22Rv1 (cell line): ENCODE data around the gene DCLK3.

Experiments
- H3K27ac ChIP-seq: fragments of 450-650 bp; 2 replicates; pipeline ENCODE4 v1.5.1; 2017
- ZFX ChIP-seq: fragments of 450-650 bp; IDR thresholded peaks from 2 replicates; pipeline ENCODE4 v1.6.1; 2017; ENCODE audit warnings: antibody characterized with exemption, borderline replicate concordance
- TF ChIP-seq, protein P1 (sequence below): fragments of 450-650 bp; IDR thresholded peaks from 2 replicates; pipeline ENCODE4 v1.5.1; 2017; ENCODE audit warnings: mild to moderate bottlenecking

DCLK3 gene

DNA sequence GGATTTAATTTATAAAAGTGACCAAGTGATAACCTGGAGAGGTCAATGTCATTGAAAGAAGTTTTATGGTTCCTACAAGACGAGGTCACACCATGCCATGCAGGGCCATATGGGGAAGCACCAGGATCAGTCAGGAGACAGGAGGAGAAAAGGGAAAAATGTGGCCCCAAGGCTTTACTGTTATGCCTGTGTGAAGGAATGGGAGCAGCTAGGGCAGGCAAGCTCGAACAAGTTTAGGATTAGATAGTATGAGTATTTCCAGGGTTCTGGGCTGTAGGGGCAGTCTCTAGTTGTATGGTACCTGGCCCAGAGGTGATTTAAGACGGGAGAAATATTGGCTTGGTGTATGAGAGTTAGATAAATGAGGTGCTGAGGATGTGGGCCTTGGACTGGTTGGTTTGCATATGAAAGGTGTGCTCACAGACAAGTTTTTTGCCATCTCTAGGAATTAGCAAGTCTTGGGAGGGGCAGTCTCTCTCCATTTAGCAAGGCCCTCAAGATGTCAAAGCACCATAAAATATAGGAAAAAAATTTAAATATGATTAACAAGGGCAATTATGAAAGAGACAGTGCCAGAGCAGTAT, 36.3 kb upstream of the DCLK3 start:
- no peak overlapping the region for H3K27ac ChIP-seq
- TF ChIP-seq ZFX = no peak
- TF ChIP-seq, protein P1, sequence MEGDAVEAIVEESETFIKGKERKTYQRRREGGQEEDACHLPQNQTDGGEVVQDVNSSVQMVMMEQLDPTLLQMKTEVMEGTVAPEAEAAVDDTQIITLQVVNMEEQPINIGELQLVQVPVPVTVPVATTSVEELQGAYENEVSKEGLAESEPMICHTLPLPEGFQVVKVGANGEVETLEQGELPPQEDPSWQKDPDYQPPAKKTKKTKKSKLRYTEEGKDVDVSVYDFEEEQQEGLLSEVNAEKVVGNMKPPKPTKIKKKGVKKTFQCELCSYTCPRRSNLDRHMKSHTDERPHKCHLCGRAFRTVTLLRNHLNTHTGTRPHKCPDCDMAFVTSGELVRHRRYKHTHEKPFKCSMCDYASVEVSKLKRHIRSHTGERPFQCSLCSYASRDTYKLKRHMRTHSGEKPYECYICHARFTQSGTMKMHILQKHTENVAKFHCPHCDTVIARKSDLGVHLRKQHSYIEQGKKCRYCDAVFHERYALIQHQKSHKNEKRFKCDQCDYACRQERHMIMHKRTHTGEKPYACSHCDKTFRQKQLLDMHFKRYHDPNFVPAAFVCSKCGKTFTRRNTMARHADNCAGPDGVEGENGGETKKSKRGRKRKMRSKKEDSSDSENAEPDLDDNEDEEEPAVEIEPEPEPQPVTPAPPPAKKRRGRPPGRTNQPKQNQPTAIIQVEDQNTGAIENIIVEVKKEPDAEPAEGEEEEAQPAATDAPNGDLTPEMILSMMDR = no peak

DNA sequence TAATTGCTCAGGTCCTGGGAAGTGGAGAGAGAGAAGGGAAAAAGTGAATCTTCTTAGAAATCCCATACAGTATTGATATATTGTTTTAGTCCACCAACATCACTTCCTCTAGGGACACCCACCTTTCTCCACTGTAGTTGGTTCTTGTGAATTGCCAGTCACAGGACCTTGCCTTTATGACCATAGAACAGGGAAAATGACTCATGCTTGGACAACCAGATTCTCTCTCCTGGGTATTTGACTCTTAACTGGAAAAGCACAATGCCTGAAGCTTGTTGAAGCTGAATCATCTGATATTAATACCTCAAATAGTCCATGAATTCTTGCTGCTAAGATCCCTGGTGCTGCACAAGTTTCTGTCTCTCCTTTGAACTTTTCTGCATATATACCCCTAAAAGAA, 32.5 kb upstream of the DCLK3 start:
- no peak overlapping the region for H3K27ac ChIP-seq
- TF ChIP-seq ZFX = no peak
- TF ChIP-seq, protein P1 = no peak

DNA sequence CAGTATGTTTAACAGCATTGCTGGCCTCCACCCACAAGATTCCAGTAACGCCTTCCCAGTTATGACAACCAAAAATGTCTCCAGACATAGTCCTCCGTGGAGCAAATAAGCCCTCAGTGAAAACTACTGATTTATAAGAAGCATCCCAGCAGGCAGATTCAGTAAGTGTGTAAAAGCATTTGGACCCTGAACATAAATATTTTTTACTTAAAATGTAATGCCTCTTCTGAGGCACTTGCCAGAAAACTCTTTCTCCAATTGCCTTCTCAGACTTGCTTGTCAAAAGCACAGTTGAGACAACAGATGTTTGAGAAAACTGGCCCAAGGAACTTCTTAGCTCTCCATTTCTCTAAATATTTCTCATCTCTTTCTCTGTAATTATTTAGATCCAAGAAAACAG, 31.8 kb upstream of the DCLK3 start:
- TF ChIP-seq, protein P1 = no peak
- no peak for TF ChIP-seq ZFX
- H3K27ac ChIP-seq = no peak overlapping the region

DNA sequence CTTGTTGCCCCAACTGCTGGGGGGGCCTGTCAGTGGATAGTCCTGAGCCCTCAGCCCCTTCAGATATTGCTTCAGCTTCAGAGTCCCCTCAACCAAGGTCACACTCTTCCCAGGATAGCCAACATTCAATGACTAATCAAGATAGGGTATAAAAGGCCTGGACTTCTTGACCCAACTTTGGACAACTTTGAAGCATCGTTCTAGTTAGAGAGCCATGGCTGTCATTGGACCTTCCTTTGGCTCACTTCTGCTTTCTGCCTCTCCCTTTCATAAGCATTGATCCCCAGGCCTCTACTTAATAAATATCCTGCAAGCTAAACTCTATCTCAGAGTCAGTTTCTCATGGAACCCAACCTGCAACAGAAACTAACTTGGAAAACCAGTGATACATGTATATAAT, 31.3 kb upstream of the DCLK3 start:
- no peak overlapping the region for H3K27ac ChIP-seq
- TF ChIP-seq ZFX = no peak
- TF ChIP-seq, protein P1 = no peak

DNA sequence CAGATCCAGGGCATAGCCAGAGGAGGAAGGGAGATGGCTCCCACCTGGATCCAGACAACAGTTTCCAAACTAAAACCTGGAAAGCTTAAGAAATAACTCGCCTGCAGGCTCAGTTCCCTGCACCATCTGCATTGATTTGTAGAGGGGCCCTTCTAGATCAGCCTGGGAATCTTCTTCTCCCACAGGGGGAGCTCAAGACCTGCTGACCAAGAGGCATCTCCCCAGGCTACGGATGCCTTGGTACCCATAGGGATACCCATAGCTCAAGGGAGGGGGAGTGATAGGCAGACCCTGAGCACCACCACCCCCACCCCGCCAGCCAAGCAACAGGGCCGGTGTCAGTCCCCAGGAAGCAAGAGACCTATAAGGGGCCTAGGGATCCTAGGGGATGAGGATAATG, 28.0 kb upstream of the DCLK3 start:
- TF ChIP-seq, protein P1 = peak; percentile 27
- TF ChIP-seq ZFX = no peak
- H3K27ac ChIP-seq = no peak overlapping the region

DNA sequence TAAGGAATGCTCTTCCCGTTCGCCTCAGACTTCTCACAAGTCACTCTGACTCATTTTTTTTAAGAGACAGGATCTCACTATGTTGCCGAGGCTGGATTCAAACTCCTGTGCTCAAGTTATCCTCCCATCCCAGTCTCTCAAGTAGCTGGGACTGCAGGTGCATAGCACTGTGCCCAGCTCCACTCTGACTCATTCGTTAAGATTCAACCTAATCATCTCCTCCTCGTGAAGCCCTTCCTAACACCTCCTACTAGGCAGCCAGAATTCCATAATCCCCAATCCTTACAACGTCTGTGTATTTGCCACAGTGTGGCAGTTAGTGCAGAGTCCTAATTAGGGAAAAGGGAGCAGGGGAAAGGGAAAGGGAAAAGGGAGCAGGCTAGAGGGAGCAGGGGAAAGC, 26.4 kb upstream of the DCLK3 start:
- TF ChIP-seq, protein P1 = no peak
- no peak for TF ChIP-seq ZFX
- no peak overlapping the region for H3K27ac ChIP-seq

DNA sequence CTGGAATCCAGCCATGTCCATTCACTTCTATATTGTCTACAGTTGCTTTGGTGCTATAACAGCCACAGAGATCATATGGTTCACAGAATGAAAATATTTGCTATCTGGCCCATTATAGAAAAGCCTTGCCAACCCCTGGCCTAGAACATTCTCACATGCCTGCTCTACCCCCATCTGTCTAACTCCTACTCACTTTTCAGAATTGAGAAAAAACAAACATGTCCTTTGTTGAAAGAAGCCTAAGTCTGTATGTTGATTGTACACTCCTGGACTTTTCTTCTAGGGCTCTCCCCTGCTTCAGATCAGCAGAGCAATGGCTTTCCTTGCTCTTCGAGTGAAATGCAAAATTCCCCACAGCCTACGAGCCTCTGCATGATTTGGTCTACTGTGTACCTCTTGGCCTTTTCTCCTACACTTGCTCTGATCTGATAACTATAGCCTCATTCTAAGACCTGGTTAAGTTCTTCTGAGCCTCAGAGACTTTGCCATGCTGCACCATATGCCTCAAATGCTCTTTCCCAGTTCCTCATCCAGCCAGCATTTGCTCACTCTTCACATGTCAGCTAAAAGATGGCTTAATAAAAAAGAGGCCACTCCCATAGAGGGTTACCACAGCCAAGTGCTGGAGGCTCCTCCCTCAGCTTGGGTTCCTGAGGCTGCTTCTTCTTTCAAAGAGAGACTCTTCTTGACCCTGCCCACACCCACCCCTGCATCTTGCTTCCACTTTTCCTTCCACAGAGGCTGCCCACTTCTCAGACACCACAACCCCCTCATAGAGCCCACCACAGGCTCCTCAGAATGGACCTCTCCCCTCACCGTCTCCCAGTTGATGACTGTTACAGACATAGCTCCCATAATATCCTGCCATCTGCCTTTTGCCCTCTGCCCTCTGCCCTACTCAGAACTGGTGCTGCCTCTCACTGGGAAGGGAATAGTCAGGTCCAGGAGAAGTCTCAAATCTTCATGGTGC, 22.9 kb upstream of the DCLK3 start:
- H3K27ac ChIP-seq = no peak overlapping the region
- no peak for TF ChIP-seq ZFX
- TF ChIP-seq, protein P1 = no peak
